ENCODE data around the gene NAIF1. TPM values are rescaled to one million over a fixed set of nuclear protein-coding genes. Genes with fewer than 3 reads are reported as not detected.

NAIF1 gene
- total and polyA plus RNA-seq, 10 of the 15 experiments (the other 5 are each of a cell fraction or from before 2014, with no cell fraction given): 2.4 to 14.2 (median 7.1) TPM

- no peak for FAIRE-seq
- SMC1A ChIA-PET (ENCODE audit: uncharacterized antibody, unreplicated experiment): interaction anchor here (1.0 to 1.5 kb wide), 6 partner anchors 11 to 111 kb away, joined by 3 to 6 read pairs (median 4); no protein-coding TSS in a partner anchor
- peak; percentile 15; the same call in 1 of the 2 replicates for TF ChIP-seq NR2F1 (conservative IDR thresholded peaks at IDR 0.05)
- TF ChIP-seq NFYB (IDR thresholded peaks at IDR 0.05; ENCODE audit: insufficient read depth, low read depth, low read length): peak; percentile 74; the same call in 1 of the 2 replicates
- peak; percentile 97; the same call in 1 of the 2 replicates for TF ChIP-seq PKNOX1 (IDR thresholded peaks at IDR 0.05)
- peak; percentile 63; the same call in 1 of the 2 replicates for TF ChIP-seq TCF12 (IDR thresholded peaks at IDR 0.05; ENCODE audit: low read depth, low read length)
- 0 out of 2 replicates have a peak, but pooled peaks have one; percentile 12 for TF ChIP-seq MAX (IDR thresholded peaks at IDR 0.05; ENCODE audit: low read depth, low read length)
- peak; percentile 64 for TF ChIP-seq IRF3 (IDR thresholded peaks at IDR 0.05)
- TF ChIP-seq BHLHE40 (IDR thresholded peaks at IDR 0.05; ENCODE audit: borderline replicate concordance in 1 of 2, low read depth in 2 of 2, low read length in 1 of 2): peak in 1 of 2 experiments; percentile 53; a peak in 2 of 4 replicates
- no peak for TF ChIP-seq NR2C2 (IDR thresholded peaks at IDR 0.05; ENCODE audit: borderline replicate concordance, control insufficient read depth, insufficient read length, low read depth)
- no peak for TF ChIP-seq CHD4 (IDR thresholded peaks at IDR 0.05)
- peak; percentile 59 for TF ChIP-seq BACH1 (IDR thresholded peaks at IDR 0.05; ENCODE audit: borderline replicate concordance)
- no peak for TF ChIP-seq RELB (IDR thresholded peaks at IDR 0.05; ENCODE audit: low read depth)
- peak; percentile 25; the same call in 1 of the 2 replicates for TF ChIP-seq MXI1 (IDR thresholded peaks at IDR 0.05; ENCODE audit: low read depth, low read length)
Observed at GRCh38 chr9:128067645-128068385, 695 bp upstream of the NAIF1 start, which contains the start of gene SLC25A25. Gene SLC25A25 (plus strand): TSS chr9:128068232. CDS start chr9:128068320, 88 bp downstream.

More at GRCh38 chr9:128067645-128068385, 695 bp upstream of the NAIF1 start, which contains the start of gene SLC25A25:
- peak within 1 kb of the TSS; percentile 89 for H3K9ac ChIP-seq (ENCODE audit: control insufficient read depth, insufficient read depth, low read length)
- peaks cover 28% of the 10 kb centered on the region for H3K4me1 ChIP-seq (ENCODE audit: control insufficient read depth, insufficient read depth, low read length)
- peak; percentile 96 for DNase-seq (ENCODE audit: low read depth, low spot score)
- H3K9me3 ChIP-seq (replicated peaks; ENCODE audit: control insufficient read depth, insufficient read depth, low read length): no peaks in the 10 kb centered on the region
- BruUV-seq (replicated peaks): no TSS peak
- H3K79me2 ChIP-seq (ENCODE audit: control insufficient read depth, insufficient read depth, low read length): peaks cover 55% of the 10 kb centered on the region
- peak within 1 kb of the TSS; percentile 100 for H3K4me2 ChIP-seq (ENCODE audit: control insufficient read depth, insufficient read depth)
- intact Hi-C loops (cut with micrococcal nuclease; ENCODE audit: unreplicated experiment) (loop anchor here (10.0 kb wide), 1 partner anchor 283 kb away; the partner anchor contains the start of gene CDK9), in situ Hi-C loops (cut with MboI) (no loop called here)
- no peaks in the 10 kb centered on the region for H3K27me3 ChIP-seq (replicated peaks in 1 of 2; ENCODE audit: control insufficient read depth in 2 of 2, insufficient read depth in 2 of 2, low read length in 1 of 2)
- peaks cover 0 to 5% of the 10 kb centered on the region in 2 experiments; a peak in 2 of 4 replicates for H3K36me3 ChIP-seq (ENCODE audit: control insufficient read depth in 2 of 2, insufficient read depth in 2 of 2, low read length in 1 of 2)
- ChIA-PET CTCF (interaction anchor here (0.8 to 2.9 kb wide), 9 partner anchors 17 to 151 kb away, joined by 3 to 18 read pairs (median 5); no protein-coding TSS in a partner anchor), POLR2A (interaction anchor here (0.6 to 2.8 kb wide), 15 partner anchors 9 to 272 kb away, joined by 3 to 13 read pairs (median 3); partner anchors contain the start of gene EEIG1), RAD21 (ENCODE audit: unreplicated experiment) (interaction anchor here (0.7 to 2.8 kb wide), 10 partner anchors 11 to 163 kb away, joined by 3 to 10 read pairs (median 4); no protein-coding TSS in a partner anchor)
- peak within 1 kb of the TSS; percentile 99 for H3K27ac ChIP-seq (ENCODE audit: control insufficient read depth, insufficient read depth)
- H4K20me1 ChIP-seq (ENCODE audit: control insufficient read depth, insufficient read depth): no peaks in the 10 kb centered on the region
- H3K4me3 ChIP-seq: peak within 1 kb of the TSS; percentile 90
- 2% methylated on average over 35 of the region's 67 CpGs for WGBS (ENCODE audit: insufficient coverage, insufficient replicate concordance, low lambda C conversion rate, missing lambda C conversion rate)
- H2AFZ ChIP-seq (ENCODE audit: control insufficient read depth, low read depth, low read length): peak within 1 kb of the TSS; percentile 89
- peak; percentile 81 for ATAC-seq
